ENCODE data around the gene CSNK2A2.

CSNK2A2 gene

DNA sequence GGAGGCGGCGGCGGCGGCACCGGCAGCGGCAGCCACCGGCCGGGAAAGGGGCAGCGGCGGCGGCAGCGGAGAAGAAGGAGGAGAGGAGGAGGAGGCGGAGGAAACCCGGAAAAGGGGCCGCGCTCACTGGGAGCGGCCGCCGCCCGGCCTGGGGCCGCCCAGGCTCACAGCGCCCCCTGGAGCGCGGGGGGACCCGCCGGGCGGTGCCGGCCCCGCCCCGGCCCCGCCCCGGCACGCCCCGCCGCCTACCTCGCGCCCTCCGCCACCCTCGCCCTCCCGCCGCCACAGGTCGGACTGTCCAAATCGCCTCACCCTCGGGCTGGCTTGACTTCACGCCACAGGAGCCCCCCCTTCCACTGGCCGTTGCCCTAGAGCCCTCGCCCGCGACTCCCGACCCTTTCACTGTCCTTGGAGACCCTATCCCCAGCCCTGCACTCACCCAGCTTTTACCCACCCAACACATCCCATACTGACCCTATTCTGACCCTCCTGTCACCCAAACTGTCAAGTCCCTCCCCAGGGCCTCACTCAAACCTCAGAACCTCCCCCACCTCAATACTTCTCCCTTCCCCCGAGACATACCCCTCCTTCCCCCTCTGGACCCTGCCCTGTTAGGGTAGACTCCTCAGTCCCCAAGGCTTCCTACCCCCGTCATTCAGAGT is at the start of gene CSNK2A2:
TSS of gene CSNK2A2 (minus strand) at position 85 of the 662 bp plus-strand sequence. CDS start 370 bp downstream, outside the sequence.
- no peak for FAIRE-seq

DNA sequence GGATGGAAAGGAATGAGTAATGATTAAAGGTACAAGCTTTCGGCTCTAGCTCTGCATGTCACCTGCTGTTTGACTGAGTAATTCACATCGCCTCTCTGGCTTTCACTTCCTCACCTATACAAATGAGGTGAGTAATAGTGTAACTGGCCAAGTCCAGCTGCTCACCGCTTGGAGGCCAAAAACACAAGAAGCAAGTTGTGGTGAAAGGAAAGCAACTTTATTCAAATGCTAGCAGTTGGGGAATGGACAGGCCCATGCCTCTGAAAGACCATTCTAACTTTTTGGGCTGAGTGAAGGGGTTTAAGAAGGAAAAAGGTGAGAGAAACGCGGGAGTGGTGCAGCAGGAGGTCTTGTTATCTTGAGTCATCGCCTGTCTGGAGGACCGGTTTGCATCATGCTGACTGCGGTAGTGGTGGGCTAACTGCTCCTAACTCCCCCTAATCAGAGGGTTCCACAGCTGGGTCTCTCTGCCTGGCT is 45.7 kb upstream of the CSNK2A2 start:
- no peak for FAIRE-seq

DNA sequence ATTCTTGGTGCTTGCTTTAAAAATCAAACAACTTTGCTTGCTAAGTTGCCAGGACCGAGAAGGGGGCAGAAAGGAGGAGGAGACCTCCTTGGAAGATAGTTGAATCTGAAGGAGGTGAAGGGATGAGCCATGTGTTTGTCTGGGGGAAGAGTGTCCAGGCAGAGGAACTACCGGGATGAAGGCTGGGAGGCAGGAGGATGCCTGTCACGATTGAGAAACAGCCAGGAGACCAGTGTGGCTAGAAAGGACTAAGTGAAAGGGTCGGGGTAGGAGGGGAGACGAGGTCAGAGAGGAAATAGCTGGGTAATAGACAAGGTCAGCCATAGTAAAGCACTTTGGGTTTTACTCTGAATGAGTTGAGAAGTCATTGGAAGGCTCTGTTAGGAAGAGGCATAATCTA is 38.9 kb upstream of the CSNK2A2 start:
- no peak for FAIRE-seq

DNA sequence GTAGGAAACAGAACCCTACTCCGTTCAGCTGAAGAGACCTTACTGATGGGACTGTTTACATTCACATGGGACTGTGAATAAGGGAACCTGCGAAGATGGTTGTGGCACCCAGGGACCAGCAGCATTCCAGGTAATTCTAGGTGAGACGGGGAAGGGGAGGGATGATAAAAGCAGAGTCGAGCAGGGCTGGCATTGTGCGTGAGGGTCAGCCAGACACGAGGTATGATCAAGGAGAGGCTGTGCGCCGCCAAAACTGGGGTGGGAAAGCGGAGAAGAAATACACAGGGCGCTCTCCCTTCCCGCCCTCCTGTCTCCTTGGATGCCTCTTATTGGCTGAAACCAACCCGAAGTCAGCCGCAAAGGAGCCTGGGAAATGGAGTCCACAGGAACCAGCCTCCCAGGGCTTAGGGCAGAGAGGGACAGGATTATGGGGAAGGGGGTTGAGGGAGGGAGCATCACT is 38.4 kb upstream of the CSNK2A2 start:
- FAIRE-seq = no peak

DNA sequence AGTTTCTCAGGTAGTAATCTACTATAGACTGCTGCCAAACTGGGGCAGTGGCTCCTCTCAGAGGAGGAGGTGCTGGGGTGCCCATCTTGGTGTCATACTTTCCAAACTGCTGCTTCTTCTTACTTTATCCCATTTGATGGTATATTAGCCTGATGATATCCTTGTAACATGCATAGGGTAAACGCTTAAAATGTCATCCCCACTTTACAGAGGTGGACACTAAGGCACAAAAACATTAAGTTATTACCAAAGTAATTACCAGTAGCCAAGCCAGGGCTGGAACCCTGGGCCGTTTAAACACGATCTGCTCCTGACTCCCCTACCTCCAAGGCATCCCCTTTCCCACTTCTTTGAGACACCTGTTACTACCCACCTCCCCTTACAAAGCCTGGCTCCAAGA is 37.8 kb upstream of the CSNK2A2 start:
- no peak for FAIRE-seq

DNA sequence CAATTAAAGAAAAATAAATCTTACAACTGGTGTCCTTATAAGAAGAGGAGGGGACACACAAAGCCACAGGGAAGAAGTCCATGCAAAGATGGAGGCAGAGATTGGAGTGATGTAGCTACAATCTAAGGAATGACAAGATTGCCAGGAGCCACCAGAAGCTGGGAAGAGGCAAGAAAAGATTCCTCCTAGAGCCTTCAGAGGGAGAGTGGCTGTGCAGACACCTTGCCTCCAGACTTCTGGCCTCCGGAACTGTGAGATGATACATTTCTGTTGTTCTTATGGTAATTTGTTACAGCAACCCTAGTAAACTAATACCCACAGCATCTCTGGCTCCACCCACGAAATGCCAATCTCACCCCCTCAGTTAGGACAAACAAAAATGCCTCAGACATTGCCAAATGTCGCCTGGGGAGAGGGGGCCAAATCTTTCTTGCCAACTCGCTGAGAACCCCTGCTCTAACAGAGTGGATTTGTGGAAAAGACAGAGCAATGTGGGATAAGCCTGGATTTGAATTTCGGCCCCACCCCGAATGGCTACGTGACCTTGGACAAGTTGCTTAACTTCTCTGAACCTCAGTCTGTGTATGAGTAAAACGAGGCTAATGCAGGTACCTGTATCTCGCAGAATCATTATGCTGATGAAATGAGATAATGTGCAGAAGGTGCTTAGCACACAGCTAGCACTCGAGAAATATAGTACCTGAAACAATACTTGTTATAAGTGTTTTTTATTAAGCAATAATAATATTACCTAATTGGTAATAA is 37.1 kb upstream of the CSNK2A2 start:
- FAIRE-seq = no peak

DNA sequence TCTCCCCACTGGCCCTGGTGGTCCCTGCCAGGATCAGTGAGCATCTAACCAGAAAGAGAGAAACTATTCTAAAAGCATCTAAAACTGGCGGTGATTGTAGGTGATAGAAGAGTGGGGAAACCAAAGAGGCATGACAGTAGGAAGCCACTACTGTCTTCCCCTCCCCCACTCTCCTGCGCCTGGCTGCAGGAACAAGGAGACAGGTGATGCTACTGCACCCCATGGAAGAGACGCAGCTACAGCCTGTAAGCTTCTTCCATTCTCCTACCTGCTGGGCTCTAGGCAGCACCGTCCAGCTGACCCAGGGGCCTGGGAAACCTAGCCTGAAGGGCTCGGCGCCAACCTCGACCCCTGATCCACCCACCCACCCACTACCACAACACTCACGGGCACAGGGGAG is 32.4 kb upstream of the CSNK2A2 start:
- no peak for FAIRE-seq

DNA sequence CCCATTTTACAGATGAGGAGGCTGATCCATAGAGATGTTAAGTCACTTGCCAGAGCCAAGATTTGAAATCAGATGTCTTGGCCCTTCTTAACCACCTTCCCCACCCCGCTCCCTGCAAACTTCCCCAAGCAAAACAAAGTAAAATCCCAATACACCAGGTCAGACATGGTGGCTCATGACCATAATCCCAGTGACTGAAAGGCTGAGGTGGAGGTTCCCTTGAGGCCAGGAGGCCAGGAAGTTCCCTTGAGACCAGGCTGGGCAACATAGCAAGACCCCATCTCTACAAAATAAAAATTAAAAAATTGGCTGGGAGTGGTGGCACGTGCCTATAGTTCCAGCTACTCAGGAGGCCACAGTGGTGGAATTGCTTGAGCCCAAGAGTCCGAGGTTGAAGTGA is 28.9 kb upstream of the CSNK2A2 start:
- FAIRE-seq = no peak

DNA sequence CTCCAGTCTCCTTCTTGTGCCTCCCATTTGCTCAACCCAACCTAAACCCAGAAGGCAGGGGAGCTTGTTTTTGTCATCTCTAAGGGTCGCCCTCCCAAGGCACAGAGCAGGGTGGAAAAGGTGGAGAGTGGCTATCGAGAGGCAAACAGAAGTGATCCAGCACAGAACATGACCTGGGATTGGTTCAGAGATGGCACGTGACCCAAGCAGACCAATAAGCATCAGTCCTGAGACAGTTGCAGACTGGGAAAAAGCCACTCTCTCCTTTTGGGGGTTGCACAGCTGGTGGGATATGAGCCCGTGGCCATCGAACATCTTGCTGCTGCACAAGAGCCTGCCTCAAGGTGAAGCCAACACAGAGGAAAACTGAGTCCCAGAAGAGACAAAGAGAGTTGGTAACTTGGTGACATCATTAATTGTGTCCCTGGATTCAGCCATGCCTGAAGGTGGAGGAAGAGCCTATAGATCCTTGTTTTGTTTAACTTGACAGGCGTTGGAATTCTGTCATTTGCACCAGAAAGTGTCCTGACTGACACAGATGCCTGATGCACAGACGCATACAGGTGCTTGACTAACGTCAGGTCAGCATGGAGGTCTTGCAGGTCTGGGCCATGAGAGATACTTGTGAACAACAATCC is 28.2 kb upstream of the CSNK2A2 start:
- FAIRE-seq = no peak

DNA sequence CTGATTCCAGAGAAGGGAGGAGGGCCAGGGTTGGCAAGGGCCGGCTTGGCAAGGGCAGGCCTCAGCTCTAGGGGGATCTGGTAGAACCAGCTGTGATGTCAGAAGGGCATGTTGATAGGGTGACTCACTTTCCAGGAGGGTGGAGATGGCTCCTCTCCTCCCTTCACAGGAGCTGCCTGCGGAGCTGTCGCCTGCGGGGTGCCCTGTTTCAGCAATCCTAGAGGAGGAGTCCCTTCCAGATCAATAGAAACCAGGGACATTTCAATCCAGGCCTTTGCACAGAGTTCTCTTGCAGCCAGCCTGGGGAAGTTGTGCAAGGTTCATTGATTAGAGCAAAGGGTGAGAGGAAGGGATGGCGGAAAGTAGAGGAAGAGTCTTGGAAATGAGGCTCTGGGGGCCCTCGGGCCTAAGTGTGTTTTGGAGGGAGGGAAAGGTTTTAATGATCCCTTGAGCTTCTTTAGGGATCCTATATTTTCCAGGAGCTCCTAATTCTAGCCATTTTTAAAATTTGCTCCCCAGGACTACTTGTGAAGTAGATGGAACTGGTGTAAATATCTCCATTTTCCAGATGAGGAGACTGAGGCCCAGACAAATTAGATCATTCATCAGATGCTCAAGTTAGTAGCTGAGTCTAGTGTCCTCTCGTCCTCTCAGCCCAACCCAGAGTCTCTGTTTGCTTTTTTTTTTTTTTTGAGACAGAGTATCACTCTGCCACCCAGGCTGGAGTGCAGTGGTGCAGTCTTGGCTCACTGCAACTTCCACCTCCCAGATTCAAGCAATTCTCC is 24.8 kb upstream of the CSNK2A2 start:
- no peak for FAIRE-seq

DNA sequence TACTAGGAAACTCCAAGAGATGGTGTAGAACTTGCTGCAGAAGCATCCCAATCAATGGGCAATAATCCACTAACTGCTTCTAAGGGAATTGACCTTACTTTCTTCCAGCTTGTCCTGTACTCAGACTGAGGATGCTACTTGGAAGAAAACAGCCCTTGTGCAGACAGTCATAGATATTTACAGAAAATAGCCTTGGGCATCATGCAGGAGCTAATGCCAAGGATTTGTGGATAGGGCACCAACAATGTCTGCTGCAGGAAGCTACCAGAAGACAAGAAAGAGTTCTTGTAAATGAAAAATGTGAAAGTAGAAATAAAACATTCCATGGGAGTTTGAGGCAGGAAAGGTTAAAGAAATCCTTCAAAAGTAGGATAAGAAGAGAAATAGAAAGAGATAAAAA is 21.5 kb upstream of the CSNK2A2 start:
- no peak for FAIRE-seq

DNA sequence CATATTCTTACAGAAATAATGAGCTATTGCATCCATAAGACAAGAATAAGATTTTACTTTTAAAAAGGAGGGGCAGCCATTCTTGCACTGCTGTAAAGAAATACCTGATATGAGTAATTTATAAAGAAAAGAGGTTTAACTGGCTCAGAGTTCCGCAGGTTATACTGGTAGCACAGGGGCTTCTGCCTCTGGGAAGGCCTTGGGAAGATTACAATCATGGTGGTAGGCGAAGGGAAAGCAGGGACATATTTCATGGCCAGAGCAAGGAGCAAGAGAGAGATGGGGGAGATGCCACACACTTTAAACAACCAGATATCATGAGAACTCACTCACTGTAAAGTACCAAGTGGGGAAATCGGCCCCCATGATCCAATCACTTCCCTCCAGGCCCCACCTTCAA is 20.9 kb upstream of the CSNK2A2 start:
- no peak for FAIRE-seq

DNA sequence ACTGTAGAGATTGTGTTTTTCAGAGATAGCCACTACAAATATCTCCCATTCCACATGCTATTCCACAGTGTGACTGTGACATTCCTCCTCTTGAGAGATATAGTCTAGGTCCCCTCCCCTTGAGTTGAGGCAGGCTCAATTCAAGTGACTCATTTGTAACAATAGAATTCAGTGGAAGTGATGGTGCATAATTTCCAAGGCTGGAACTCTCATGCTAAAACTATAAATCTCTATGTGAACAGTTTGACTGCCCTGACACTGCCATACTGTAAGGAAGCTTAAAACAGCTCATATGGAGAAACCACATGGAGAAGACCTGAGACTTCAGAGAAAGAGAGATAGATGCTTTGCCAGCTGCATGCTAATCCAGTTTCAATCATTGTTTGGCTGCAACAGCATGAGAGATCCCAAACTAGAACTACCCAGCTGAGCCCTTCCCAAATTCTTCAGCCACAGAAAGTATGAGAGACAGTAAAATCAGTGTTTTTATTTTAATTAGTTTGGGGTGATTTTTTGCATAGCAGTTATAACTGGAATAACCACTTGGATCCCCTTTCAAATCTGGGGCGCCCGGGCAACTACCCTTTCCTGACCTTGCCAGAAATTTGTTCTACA is 19.5 kb upstream of the CSNK2A2 start:
- FAIRE-seq = no peak

DNA sequence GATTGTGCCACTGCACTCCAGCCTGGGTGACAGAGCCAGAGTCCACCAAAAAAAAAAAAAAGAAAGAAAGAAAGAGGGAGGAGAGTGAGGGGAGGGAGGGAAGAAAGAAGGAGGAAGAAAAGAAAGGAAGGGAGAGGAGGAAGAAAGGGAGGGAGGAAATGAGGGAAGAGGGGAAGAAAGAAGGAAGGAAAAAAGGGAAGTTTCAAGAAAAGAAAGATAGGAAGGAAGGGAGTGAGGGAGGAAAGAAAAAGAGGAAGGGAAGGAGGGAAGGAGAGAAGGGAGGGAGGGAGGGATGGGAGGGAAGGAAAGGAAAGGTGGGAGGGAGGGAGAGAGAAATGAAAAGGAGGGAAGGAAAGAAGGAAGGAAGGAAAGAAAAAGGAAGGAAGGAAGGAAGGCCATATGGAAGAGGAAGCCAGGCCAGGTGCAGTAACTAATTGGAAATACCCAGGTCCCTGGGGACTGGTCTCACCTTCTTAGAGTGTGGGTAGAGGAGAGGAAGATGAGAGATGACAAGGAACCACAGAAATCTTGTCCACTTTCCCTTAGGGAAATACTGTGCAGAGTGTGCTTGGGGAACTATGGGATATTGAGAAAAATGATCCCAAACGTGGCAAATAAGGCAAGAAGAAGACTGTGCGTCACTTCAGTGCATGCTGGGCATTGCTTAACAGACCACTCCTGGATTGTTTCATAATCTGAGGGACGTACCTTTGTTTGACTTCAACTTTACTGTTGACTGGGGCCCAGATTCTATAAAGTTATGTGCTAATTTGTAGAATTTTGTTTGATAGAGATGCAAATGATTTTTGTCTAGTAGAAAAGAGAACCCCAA is 15.1 kb upstream of the CSNK2A2 start:
- no peak for FAIRE-seq

DNA sequence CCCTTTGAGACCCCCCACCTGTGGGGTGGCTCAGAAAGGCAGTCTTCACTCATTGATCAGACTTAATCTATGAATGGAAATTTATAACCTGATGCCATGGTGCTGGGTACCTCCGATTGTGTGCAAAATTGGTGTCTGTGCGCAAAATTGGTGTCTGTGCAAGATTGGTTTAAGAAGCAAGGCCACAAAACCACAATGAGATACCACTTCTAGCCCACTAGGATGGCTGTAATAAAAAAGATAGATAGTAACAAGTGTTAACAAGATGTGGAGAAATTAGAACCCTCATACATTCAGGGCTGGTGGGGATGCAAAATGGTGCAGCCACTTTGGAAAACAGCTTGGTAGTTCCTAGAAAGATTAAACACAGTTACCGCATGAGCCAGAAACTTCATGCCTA is 13.9 kb upstream of the CSNK2A2 start:
- FAIRE-seq = no peak

DNA sequence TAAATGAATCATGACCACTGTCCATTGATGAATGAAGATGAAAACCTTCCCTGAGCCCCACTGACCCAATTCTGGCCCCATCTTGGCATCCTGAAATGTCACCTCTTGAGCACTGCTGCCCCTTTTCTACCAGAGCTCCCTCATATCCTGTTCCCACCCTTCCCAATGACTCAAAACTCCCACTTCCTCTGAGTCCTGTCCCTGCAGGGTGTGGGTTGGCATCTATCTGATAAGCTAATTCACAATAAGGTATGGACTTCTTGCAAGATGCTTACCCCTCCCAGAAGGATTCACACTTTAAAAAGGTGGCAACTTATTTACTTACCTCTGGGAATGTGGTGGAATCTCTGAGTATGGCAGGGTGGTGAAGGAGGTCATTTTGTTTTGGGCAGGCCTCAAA is 13.3 kb upstream of the CSNK2A2 start:
- no peak for FAIRE-seq

DNA sequence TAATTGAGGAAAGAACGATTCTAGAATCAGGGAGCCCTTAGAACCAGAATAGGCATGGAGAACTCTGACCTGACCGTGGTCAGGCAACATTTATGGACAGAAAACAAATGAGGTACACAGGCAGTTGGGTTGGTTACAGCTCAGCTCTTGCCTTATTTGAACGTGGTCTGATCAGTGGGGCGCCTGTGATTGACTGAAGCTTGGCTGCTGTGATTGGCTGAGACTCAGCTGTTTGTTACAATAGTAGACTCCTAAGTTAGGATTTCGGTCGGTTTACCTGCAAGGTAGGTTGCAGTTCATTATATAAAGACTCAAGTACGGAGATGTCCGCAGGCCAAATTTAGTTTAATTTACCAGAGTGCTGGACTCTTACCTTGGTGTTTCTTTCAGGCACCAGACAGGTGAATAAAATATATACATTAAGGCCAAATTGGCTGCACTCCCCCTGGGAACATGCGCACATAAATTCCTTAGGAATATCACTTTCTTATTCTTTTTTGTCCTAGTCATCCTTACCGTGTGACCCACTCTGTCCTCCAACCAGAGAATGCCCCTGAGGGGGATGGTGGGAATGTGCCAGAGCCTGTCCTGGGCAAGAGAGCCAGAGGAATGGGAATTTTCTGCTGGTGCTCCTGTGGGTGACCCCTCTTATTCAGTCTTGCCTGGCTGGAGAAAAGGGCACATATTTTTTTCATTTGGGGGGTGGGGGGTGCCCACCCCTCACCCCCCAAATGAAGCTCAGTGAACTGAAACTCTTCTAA is 7.5 kb upstream of the CSNK2A2 start:
- FAIRE-seq = no peak

DNA sequence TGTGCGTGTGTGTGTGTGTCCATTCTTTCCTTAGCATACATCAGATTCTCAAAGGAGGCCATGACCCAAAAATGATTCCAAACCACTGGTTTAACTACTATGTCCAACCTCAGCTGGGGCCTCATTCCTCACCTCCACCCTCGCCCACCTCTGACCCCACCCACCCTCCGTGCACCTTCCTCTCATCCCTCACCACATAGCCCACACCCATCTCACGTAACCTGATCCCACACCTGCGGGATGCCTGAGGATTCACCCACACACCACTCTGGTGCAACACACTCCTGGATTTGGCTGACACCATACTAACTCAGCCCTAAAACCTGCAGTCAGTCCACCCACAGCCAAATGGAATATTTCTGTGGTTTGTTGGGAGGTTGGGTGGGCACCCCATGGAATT is 3.3 kb upstream of the CSNK2A2 start:
- FAIRE-seq = no peak

DNA sequence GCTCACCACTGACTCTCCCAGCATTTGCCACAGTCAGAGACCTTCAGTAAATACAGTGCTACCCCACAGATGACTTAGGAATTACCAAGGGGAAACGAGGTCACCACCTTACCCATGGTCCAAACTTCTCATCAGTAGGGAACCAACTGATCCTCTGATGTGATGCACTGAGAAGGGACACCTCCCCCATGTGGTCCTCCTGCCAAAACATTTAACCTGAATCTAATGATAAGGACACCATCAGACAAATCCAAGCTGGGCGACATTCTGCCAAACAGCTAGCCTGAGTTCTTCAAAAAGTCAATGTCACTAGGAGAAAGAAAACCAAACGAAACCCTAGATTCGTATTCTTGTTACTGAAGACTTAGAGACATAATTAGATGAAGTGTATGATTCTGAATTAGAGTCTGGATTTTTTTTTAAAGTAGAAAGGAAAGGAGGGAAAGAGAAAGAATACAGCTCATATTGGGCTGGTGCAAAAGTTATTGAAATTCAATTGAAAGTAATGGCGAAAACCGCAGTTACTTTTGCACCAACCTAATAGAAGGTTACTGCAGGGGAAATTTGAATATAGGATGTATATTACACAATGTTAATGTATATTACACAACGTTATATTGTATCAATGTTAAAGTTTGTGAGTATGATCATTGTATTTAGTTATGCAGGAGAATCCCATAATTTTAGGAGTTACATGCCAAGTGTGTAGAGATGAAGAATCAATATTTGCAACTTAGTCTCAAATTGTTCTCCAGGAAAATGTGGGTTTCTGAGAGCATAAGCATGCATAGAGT is 2.3 kb upstream of the CSNK2A2 start:
- no peak for FAIRE-seq

DNA sequence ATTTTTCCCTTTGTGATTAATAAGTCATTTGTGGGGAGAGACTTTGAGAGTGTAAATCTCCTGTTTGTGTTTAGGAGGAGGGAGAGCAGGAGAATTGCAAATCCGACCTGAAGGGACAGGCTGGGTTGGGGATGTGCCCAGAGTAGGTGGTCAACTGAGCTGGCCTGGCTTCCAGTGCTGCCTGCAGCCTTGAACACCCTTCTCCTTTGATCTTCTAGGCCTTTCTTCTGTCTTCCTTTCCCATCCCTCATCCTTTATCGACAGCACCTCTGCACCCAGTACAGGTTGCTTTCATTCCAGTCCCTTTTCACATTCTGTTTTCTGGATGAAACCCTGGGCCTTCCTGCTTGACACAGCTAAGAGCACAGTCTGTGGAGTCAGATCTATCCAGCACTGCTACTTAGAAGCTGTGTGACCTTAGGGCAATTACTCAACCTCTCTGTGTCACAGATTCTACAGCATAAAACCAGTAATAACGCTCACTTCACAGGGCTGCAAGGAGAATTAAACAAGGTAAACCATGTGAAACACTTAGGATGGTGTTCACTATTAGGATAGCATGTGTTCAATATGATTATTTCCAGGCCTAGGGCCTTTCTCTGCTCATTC is 1.0 kb upstream of the CSNK2A2 start:
- no peak for FAIRE-seq

All from A204.1 (cell line).